CD14-positive monocyte (primary cell): ENCODE results near the gene LHX8. TPM values are rescaled to one million over a fixed set of nuclear protein-coding genes. Genes with fewer than 3 reads are reported as not detected.

Experiments
- DNase-seq, 3 donors: peaks; one replicate each; pipeline ENCODE4 v3.0.0-alpha.2; 2011 to 2022
- H2AFZ ChIP-seq: 2 replicates; pipeline ENCODE4 v1.6.0; 2012; ENCODE audit warnings: mild to moderate bottlenecking, low read depth, low read length, inconsistent platforms; ENCODE audit not compliant: insufficient read depth, poor library complexity, severe bottlenecking
- H3K27ac ChIP-seq, 2 donors: 1 replicate in 1 of 2; 2 replicates in 1 of 2; pipeline ENCODE4 v1.5.1; 2012 to 2013; ENCODE audit warnings: low read length in 2 of 2, control low read depth in 1 of 2, inconsistent platforms in 1 of 2, low read depth in 1 of 2, mild to moderate bottlenecking in 1 of 2
- H3K27me3 ChIP-seq, 2 donors: one replicate each; pipeline versions ENCODE4 v1.6.0 to v1.6.1; 2011 to 2013; ENCODE audit warnings: low read length in 2 of 2; ENCODE audit not compliant: control insufficient read depth in 2 of 2, insufficient read depth in 2 of 2
- H3K36me3 ChIP-seq, 2 donors: replicated peaks in 1 of 2; 1 replicate in 1 of 2; 2 replicates in 1 of 2; pipeline versions ENCODE4 v1.5.1 to v1.6.1; 2012 to 2013; ENCODE audit warnings: low read length in 2 of 2, control low read depth in 1 of 2, inconsistent platforms in 1 of 2, mild to moderate bottlenecking in 1 of 2; ENCODE audit not compliant: insufficient read depth in 2 of 2, control insufficient read depth in 1 of 2
- H3K4me1 ChIP-seq, 2 donors: 1 replicate in 1 of 2; 2 replicates in 1 of 2; pipeline versions ENCODE4 v1.5.1 to v1.6.1; 2012 to 2013; ENCODE audit warnings: low read length in 2 of 2, control low read depth in 1 of 2, inconsistent platforms in 1 of 2, mild to moderate bottlenecking in 1 of 2, moderate library complexity in 1 of 2; ENCODE audit not compliant: insufficient read depth in 2 of 2, control insufficient read depth in 1 of 2
- H3K4me2 ChIP-seq: replicated peaks from 2 replicates; pipeline ENCODE3; 2012; ENCODE audit warnings: low read length, moderate library complexity, mild to moderate bottlenecking; ENCODE audit not compliant: poor library complexity, severe bottlenecking; ENCODE audit errors: extremely low read depth
- H3K4me3 ChIP-seq, 3 experiments: fragments of 200-600 bp in 1 of 3; sonication (generic) in 1 of 3; replicated peaks in 1 of 3; 1 replicate in 2 of 3; 2 replicates in 1 of 3; pipeline ENCODE4 v1.5.1; 2011 to 2013; ENCODE audit warnings: low read length in 3 of 3, mild to moderate bottlenecking in 3 of 3, control low read depth in 2 of 3, low read depth in 2 of 3, inconsistent platforms in 1 of 3, moderate library complexity in 1 of 3
- H3K79me2 ChIP-seq: 2 replicates; pipeline ENCODE4 v1.6.0; 2012; ENCODE audit warnings: mild to moderate bottlenecking, control low read depth, inconsistent platforms, low read length, moderate library complexity; ENCODE audit not compliant: insufficient read depth
- H3K9ac ChIP-seq: 2 replicates; pipeline ENCODE4 v1.6.0; 2017; ENCODE audit warnings: low read length, mild to moderate bottlenecking; ENCODE audit not compliant: insufficient read depth, poor library complexity, severe bottlenecking
- H3K9me3 ChIP-seq, 2 donors: replicated peaks in 1 of 2; 1 replicate in 1 of 2; 2 replicates in 1 of 2; pipeline versions ENCODE4 v1.5.1 to v1.6.1; 2012 to 2013; ENCODE audit warnings: low read length in 2 of 2, control low read depth in 1 of 2; ENCODE audit not compliant: control insufficient read depth in 1 of 2, insufficient read depth in 1 of 2
- H4K20me1 ChIP-seq: 2 replicates; pipeline ENCODE4 v1.6.0; 2012; ENCODE audit warnings: mild to moderate bottlenecking, low read length, control low read depth, moderate library complexity; ENCODE audit not compliant: insufficient read depth
- H3K27ac Mint-ChIP-seq, 7 donors: one replicate each; pipeline ENCODE4 v1.8.0; 2020; ENCODE audit warnings: mild to moderate bottlenecking in 7 of 7, mixed read lengths in 7 of 7, moderate library complexity in 6 of 7, inconsistent platforms in 2 of 7
- H3K27me3 Mint-ChIP-seq, 3 donors: one replicate each; pipeline ENCODE4 v1.8.0; 2021 to 2022; ENCODE audit warnings: low read depth in 3 of 3, mild to moderate bottlenecking in 3 of 3, mixed read lengths in 3 of 3, moderate library complexity in 3 of 3, inconsistent platforms in 1 of 3
- H3K36me3 Mint-ChIP-seq, 2 donors: one replicate each; pipeline ENCODE4 v1.8.0; 2020; ENCODE audit warnings: mixed read lengths in 2 of 2, inconsistent platforms in 1 of 2, mild to moderate bottlenecking in 1 of 2
- H3K4me1 Mint-ChIP-seq: one replicate; pipeline ENCODE4 v1.8.0; 2020; ENCODE audit warnings: mild to moderate bottlenecking, mixed read lengths
- H3K4me3 Mint-ChIP-seq, 2 donors: one replicate each; pipeline ENCODE4 v1.8.0; 2020; ENCODE audit warnings: mild to moderate bottlenecking in 2 of 2, mixed read lengths in 2 of 2, moderate library complexity in 1 of 2
- H3K9me3 Mint-ChIP-seq, 7 donors: one replicate each; pipeline ENCODE4 v1.8.0; 2020 to 2022; ENCODE audit warnings: mixed read lengths in 7 of 7, mild to moderate bottlenecking in 6 of 7, moderate library complexity in 6 of 7, inconsistent platforms in 2 of 7
- WGBS: methylation state at CpG from one replicate; pipeline ENCODE4 v1.1.5; 2013; ENCODE audit warnings: missing lambda C conversion rate; ENCODE audit not compliant: insufficient coverage; 5-methylcytosine and 5-hydroxymethylcytosine counted together
- intact Hi-C, 2 donors: fragments of 100-400 bp; cut with micrococcal nuclease; formaldehyde crosslinking; loops; one replicate each; pipeline versions ENCODE4 v1.15.0 to v1.15.1; 2023
- polyA plus RNA-seq, 3 donors: library from polyadenylated mRNA; depleted of rRNA in 1 of 3; unstranded in 2 of 3; stranded (reverse) in 1 of 3; fragments of 300-500 nt in 2 of 3; fragments of >200 nt in 1 of 3; fragmentation: Illumina TruSeq in 2 of 3; gene quantifications; 1 replicate in 2 of 3; 2 replicates in 1 of 3; pipeline ENCODE4 v1.2.3, GENCODE V29; 2012 to 2021
- TF ChIP-seq, protein P1 (sequence below): fragments of 200-600 bp; IDR thresholded peaks from one replicate; pipeline ENCODE4 v1.8.0; 2022; ENCODE audit warnings: antibody characterized with exemption, mild to moderate bottlenecking

Gene LHX8
- polyA plus RNA-seq, 3 donors = not detected

DNA sequence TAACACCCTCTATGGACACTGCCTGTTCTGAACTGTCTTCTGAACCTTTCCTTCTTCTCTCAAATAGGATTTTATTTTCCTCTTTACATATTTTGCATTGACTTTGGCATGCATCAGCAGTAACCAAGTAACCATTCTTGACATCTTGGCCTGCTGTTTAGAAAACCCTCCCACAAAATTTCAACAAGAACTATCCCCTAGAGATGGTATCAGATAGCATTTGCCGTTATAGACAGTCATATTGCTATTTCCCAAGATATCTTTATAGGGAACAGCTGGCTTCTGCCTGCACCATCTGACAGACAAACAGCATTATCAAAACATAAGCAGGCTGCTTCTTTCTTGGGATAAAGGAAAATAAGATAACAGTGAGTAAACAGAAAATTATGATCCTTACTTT is 54.7 kb downstream of the LHX8 start:
- Histone ChIP-seq H3K4me3 (no peak overlapping the region), H3K79me2 (no peaks in the 10 kb centered on the region), H3K4me2 (no peak overlapping the region), H3K9ac (no peak overlapping the region), H3K36me3 (no peaks in the 10 kb centered on the region), H3K27me3 (no peaks in the 10 kb centered on the region), H2AFZ (no peak overlapping the region), H3K9me3 (no peaks in the 10 kb centered on the region), H3K4me1 (no peaks in the 10 kb centered on the region), H3K27ac (no peak overlapping the region), H4K20me1 (no peaks in the 10 kb centered on the region)
- Mint-ChIP-seq H3K36me3 (no peaks in the 10 kb centered on the region), H3K4me1 (no peaks in the 10 kb centered on the region), H3K27me3 (peaks cover 0 to 4% (median 4%) of the 10 kb centered on the region in 3 donors), H3K9me3 (peaks cover 0 to 5% (median 0%) of the 10 kb centered on the region in 7 donors), H3K27ac (no peak overlapping the region), H3K4me3 (no peak overlapping the region)
- DNase-seq = no peak
- WGBS = no CpG with 5 or more reads among the region's 1 CpG
- TF ChIP-seq, protein P1, sequence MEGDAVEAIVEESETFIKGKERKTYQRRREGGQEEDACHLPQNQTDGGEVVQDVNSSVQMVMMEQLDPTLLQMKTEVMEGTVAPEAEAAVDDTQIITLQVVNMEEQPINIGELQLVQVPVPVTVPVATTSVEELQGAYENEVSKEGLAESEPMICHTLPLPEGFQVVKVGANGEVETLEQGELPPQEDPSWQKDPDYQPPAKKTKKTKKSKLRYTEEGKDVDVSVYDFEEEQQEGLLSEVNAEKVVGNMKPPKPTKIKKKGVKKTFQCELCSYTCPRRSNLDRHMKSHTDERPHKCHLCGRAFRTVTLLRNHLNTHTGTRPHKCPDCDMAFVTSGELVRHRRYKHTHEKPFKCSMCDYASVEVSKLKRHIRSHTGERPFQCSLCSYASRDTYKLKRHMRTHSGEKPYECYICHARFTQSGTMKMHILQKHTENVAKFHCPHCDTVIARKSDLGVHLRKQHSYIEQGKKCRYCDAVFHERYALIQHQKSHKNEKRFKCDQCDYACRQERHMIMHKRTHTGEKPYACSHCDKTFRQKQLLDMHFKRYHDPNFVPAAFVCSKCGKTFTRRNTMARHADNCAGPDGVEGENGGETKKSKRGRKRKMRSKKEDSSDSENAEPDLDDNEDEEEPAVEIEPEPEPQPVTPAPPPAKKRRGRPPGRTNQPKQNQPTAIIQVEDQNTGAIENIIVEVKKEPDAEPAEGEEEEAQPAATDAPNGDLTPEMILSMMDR = no peak
- intact Hi-C loops = no loop called here

DNA sequence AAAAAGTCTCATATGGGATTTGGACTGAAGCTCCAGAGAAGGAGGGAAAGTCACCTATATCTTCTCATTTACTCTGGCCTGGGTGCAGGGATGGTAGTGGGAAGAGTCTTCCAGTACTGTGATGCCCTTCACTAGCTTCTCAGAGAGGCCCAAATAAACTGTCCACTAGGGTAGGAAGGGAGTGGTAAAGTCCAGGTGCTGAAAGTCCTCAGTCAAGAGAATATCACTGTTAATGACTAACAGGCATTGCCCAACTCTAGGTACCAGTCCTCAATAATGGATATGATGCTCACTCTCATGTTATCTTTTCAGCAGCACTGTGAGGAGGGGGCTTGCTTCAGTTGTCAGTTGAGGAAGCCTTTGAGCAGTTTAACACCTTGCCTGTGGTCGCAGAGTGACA is 64.0 kb downstream of the LHX8 start:
- H3K4me3 ChIP-seq = no peak overlapping the region
- H3K4me3 Mint-ChIP-seq = no peak overlapping the region
- peaks cover under 1 to 3% (median 2%) of the 10 kb centered on the region in 3 donors for H3K27me3 Mint-ChIP-seq

More for the DNA sequence above, 64.0 kb downstream of the LHX8 start:
- Mint-ChIP-seq H3K4me1 (no peaks in the 10 kb centered on the region), H3K36me3 (no peaks in the 10 kb centered on the region), H3K9me3 (no peaks in the 10 kb centered on the region), H3K27ac (no peak overlapping the region)
- WGBS = 75% methylated on average over 1 of the region's 1 CpG
- Histone ChIP-seq H3K27me3 (no peaks in the 10 kb centered on the region), H3K27ac (no peak overlapping the region), H3K4me2 (no peak overlapping the region), H2AFZ (no peak overlapping the region), H4K20me1 (no peaks in the 10 kb centered on the region), H3K36me3 (no peaks in the 10 kb centered on the region), H3K4me1 (no peaks in the 10 kb centered on the region), H3K79me2 (no peaks in the 10 kb centered on the region), H3K9me3 (no peaks in the 10 kb centered on the region), H3K9ac (no peak overlapping the region)
- TF ChIP-seq, protein P1 = no peak
- intact Hi-C loops = no loop called here
- no peak for DNase-seq
